Measurements from ENCODE around the gene FSD2.

FSD2 gene

GRCh38 chr15:82833362-82833682 lies 27.5 kb upstream of the FSD2 start:
- H3K36me3 ChIP-seq = peaks cover 72% of the 10 kb centered on the region
- TF ChIP-seq CTCF (IDR thresholded peaks at IDR 0.05; ENCODE audit: low read depth, low read length) = no peak
- no peak for DNase-seq
- H3K27me3 ChIP-seq (ENCODE audit: insufficient read depth, low read depth, severe bottlenecking) = no peaks in the 10 kb centered on the region
- peaks cover 3% of the 10 kb centered on the region for H3K9me3 ChIP-seq (ENCODE audit: severe bottlenecking)
- H3K4me3 ChIP-seq (ENCODE audit: low read depth, low read length) = no peak overlapping the region
- no peak overlapping the region for H3K27ac ChIP-seq

- Histone ChIP-seq H3K36me3 (peaks cover 78% of the 10 kb centered on the region), H3K27ac (no peak overlapping the region), H3K27me3 (ENCODE audit: insufficient read depth, low read depth, severe bottlenecking) (no peaks in the 10 kb centered on the region), H3K4me3 (ENCODE audit: low read depth, low read length) (no peak overlapping the region), H3K9me3 (ENCODE audit: severe bottlenecking) (peaks cover 3% of the 10 kb centered on the region)
- no peak for TF ChIP-seq CTCF (IDR thresholded peaks at IDR 0.05; ENCODE audit: low read depth, low read length)
- DNase-seq = no peak
Measured at GRCh38 chr15:82832601-82833361, 26.9 kb upstream of the FSD2 start.

- DNase-seq = no peak
- TF ChIP-seq CTCF (IDR thresholded peaks at IDR 0.05; ENCODE audit: low read depth, low read length) = no peak
- Histone ChIP-seq H3K9me3 (ENCODE audit: severe bottlenecking) (peaks cover 3% of the 10 kb centered on the region), H3K27me3 (ENCODE audit: insufficient read depth, low read depth, severe bottlenecking) (no peaks in the 10 kb centered on the region), H3K4me3 (ENCODE audit: low read depth, low read length) (no peak overlapping the region), H3K27ac (no peak overlapping the region), H3K36me3 (peaks cover 80% of the 10 kb centered on the region)
Measured at GRCh38 chr15:82831894-82832600, 26.2 kb upstream of the FSD2 start.

- H3K27ac ChIP-seq = no peak overlapping the region
- DNase-seq = no peak
- no peaks in the 10 kb centered on the region for H3K27me3 ChIP-seq (ENCODE audit: insufficient read depth, low read depth, severe bottlenecking)
- no peaks in the 10 kb centered on the region for H3K9me3 ChIP-seq (ENCODE audit: severe bottlenecking)
- H3K36me3 ChIP-seq = peaks cover 72% of the 10 kb centered on the region
- no peak for TF ChIP-seq CTCF (IDR thresholded peaks at IDR 0.05; ENCODE audit: low read depth, low read length)
- H3K4me3 ChIP-seq (ENCODE audit: low read depth, low read length) = no peak overlapping the region
Measured at GRCh38 chr15:82830427-82831173, 24.7 kb upstream of the FSD2 start.

GRCh38 chr15:82829234-82829633 lies 23.4 kb upstream of the FSD2 start:
- TF ChIP-seq CTCF (IDR thresholded peaks at IDR 0.05; ENCODE audit: low read depth, low read length) = no peak
- no peak for DNase-seq
- no peaks in the 10 kb centered on the region for H3K27me3 ChIP-seq (ENCODE audit: insufficient read depth, low read depth, severe bottlenecking)
- no peaks in the 10 kb centered on the region for H3K9me3 ChIP-seq (ENCODE audit: severe bottlenecking)
- peaks cover 64% of the 10 kb centered on the region for H3K36me3 ChIP-seq
- no peak overlapping the region for H3K4me3 ChIP-seq (ENCODE audit: low read depth, low read length)
- H3K27ac ChIP-seq = no peak overlapping the region

Data from WERI-Rb-1 (cell line).